Lower leg skin (tissue), 4 donors: Measurements from ENCODE around the gene RAB11A. TPM values are rescaled to one million over a fixed set of nuclear protein-coding genes. Genes with fewer than 3 reads are reported as not detected.
"Not testable (repeated sequence)": the region's sequence is repeated elsewhere in the genome, so short reads cannot be mapped to it uniquely, and the experiment has no call there.

Experiments used
- DNase-seq, 2 donors: peaks; one replicate each; pipeline ENCODE4 v3.0.0-alpha.2; 2019; ENCODE audit warnings: low spot score in 2 of 2
- H3K4me3 ChIP-seq: fragments of 200-600 bp; sonication (generic); 2 replicates; pipeline ENCODE4 v1.5.1; 2017; ENCODE audit warnings: mild to moderate bottlenecking, low read depth; ENCODE audit not compliant: poor library complexity, severe bottlenecking
- POLR2A ChIP-seq, 2 donors: fragments of 450-650 bp; IDR thresholded peaks; one replicate each; pipeline ENCODE4 v1.6.1; 2016 to 2017; ENCODE audit warnings: antibody characterized with exemption in 2 of 2, mild to moderate bottlenecking in 1 of 2, moderate library complexity in 1 of 2
- WGBS, 2 donors: methylation state at CpG; one replicate each; pipeline ENCODE4 v1.1.5; 2018; 5-methylcytosine and 5-hydroxymethylcytosine counted together
- intact Hi-C: fragments of 100-400 bp; cut with DNase I; formaldehyde crosslinking; loops from one replicate; pipeline ENCODE4 v1.15.0; 2023; ENCODE audit warnings: low total_unique reads
- total RNA-seq, 4 donors: library from RNA; depleted of rRNA; stranded (reverse); fragments of >200 nt; gene quantifications; one replicate each; pipeline ENCODE4 v1.1.0, GENCODE V29; 2016
- TF ChIP-seq, protein P1 (sequence below), 3 donors: fragments of 450-650 bp; IDR thresholded peaks; one replicate each; pipeline ENCODE4 v1.5.1; 2016; ENCODE audit warnings: antibody characterized with exemption in 3 of 3, mild to moderate bottlenecking in 3 of 3, moderate library complexity in 2 of 3

Gene RAB11A
- total RNA-seq, 4 donors from 2014 or later: 451 to 676 (median 466) TPM

DNA sequence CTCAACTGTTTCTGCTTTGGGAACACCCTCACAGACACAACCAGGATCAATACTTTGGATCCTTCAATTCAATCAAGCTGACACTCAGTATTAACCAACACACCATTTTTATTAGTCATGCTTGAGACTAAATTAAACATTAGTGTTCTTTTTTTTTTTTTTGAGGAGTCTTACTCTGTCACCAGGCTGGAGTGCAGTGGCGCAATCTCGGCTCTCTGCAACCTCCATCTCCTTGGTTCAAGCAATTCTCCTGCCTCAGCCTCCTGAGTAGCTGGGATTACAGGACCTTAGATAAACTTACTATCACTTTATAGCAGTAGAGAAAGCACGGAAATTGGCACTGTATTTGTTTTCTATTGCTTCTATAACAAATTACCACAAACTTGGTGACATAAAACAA lies 2.0 kb upstream of the RAB11A start:
- no peak overlapping the region for H3K4me3 ChIP-seq
- DNase-seq: no peak
- intact Hi-C loops: no loop called here
- WGBS, 2 donors: 89 to 95% methylated on average over 3 of the region's 3 CpGs
- TF ChIP-seq POLR2A (IDR thresholded peaks at IDR 0.05): no peak
- TF ChIP-seq, protein P1, sequence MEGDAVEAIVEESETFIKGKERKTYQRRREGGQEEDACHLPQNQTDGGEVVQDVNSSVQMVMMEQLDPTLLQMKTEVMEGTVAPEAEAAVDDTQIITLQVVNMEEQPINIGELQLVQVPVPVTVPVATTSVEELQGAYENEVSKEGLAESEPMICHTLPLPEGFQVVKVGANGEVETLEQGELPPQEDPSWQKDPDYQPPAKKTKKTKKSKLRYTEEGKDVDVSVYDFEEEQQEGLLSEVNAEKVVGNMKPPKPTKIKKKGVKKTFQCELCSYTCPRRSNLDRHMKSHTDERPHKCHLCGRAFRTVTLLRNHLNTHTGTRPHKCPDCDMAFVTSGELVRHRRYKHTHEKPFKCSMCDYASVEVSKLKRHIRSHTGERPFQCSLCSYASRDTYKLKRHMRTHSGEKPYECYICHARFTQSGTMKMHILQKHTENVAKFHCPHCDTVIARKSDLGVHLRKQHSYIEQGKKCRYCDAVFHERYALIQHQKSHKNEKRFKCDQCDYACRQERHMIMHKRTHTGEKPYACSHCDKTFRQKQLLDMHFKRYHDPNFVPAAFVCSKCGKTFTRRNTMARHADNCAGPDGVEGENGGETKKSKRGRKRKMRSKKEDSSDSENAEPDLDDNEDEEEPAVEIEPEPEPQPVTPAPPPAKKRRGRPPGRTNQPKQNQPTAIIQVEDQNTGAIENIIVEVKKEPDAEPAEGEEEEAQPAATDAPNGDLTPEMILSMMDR (IDR thresholded peaks at IDR 0.05): no peak

DNA sequence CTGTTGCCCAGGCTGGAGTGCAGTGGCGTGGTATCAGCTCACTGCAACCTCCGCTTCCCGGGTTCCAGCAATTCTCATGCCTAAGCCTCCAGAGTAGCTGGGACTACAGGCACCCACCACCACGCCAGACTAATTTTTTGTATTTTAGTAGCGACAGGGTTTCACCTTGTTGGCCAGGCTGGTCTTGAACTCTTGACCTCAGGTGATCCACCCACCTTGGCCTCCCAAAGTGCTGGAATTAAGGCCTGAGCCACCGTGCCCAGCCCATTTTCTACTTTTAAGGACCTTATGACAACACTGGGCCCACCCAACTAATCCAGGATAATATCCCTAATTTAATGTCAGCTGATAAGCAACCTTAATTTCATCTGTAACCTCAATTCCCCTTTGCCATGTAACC lies 1.4 kb upstream of the RAB11A start:
- DNase-seq: peak in 1 of 2 donors; percentile 63
- H3K4me3 ChIP-seq, intact Hi-C loops: not testable (repeated sequence)
- 95 to 96% methylated on average over 6 of the region's 6 CpGs for whole genome bisulfite sequencing, 2 donors

DNA sequence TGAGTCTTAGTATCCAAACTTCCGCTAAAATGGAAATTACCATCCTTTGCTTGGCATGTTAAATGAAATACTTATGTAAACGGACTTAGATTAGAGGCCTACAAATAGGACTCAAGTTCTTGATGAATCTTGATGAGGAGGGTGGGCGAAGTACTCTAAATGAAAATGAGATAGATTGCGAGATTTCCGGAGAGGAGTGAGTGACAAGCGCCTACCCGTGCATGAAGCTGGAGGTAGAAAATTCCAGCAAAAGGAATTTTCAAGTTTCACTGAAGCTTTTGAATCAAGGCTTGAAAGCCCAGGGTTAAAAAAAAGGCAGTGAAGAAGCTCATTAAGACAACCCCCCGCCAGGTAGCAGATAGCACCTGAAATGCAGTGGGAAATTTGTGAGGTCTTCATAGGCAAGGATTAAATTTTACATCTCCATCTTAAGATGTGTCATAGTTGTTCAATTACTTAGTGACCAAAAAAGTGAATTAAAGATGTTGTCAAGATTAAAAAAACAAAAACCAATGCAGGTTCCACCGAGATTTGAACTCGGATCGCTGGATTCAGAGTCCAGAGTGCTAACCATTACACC lies 655 bp upstream of the RAB11A start:
- TF ChIP-seq, protein P1 (IDR thresholded peaks at IDR 0.05): no peak
- TF ChIP-seq POLR2A (IDR thresholded peaks at IDR 0.05): no peak
- intact Hi-C loops: no loop called here
- no peak overlapping the region for H3K4me3 ChIP-seq
- 66 to 67% methylated on average over 11 of the region's 11 CpGs for WGBS, 2 donors
- no peak for DNase-seq

DNA sequence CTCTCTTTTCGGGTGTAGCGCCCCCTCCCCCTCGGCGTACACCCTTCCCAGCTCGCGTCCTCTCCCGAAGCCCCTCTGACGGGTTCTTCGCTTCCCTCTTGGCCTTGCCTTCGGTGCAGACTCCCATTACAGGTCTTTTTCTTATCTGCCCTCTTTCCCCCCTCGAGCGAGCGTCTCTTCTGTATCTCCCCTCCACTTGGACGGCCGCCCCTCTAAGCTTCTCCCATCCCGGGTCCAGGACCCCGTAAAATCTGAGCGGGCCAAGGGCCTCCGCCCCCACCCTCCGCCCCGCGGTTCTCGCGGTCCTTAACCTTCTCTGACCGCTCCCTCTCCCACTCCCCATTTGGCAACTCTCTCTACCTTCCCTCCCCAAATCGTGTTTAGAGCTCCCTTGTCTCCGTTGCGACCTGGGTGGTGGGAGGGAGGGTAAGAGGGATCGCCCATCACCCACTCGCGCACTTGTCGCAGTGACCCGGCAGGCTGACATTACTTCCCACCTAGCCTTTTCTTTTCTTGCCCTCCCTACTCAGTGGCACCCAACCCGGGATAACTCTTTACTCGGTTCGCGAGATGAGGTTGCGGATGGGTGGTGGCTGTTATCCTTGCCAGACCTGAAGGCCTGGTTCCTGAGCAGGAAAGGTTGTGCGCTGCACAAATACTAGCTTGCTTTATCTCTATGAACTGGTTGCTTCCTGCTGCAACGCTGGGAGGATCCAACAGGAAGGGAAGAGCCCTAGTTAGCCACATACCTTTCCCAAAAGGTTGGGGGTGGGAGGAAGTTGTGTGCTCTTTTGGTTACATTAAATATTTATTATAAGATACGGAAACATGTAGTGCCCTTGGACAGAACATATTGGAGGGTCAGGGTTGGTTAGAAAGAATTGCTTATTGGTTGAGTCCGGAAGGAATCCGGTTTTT lies 922 bp downstream of the RAB11A start:
- WGBS, 2 donors: 1% methylated on average over 43 of the region's 43 CpGs
- peak overlapping the region; percentile 86 for H3K4me3 ChIP-seq
- no peak for TF ChIP-seq POLR2A (IDR thresholded peaks at IDR 0.05)
- TF ChIP-seq, protein P1 (IDR thresholded peaks at IDR 0.05): no peak
- DNase-seq: peak; percentile 59 to 91
- intact Hi-C loops: no loop called here

DNA sequence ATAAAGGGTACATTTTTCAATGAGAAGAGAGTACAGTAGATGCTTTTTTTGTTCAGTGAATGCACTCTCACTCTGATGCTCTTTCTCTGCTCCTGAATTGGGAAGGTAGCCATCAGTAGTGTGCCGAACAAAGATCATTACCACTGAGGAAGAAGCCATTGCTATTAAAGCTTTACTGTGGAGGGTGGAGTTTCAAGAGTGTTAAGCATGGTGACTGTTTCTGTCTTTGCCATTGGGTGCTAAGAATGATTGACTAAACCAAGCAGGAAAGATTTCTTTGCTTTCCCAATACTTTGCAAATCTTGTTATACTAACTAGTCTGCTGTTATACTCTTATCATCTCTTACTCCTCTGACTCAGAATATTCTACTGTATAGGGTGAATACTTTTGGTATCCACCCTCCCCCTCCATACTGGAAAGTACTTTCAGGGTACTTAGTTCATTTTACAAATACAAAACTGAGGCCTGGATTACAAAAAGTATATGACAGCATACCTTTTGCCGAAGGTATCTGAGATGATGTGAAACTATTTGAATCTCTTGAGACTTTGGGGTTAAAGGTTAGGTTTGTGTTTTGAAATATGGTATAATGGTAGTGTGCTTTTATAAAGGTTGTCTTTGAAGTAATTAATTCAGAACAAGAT lies 1.7 kb downstream of the RAB11A start:
- no peak for DNase-seq
- H3K4me3 ChIP-seq: peak overlapping the region; percentile 86
- TF ChIP-seq, protein P1 (IDR thresholded peaks at IDR 0.05): no peak
- no peak for TF ChIP-seq POLR2A (IDR thresholded peaks at IDR 0.05)
- intact Hi-C loops: no loop called here
- WGBS, 2 donors: 27 to 28% methylated on average over 2 of the region's 2 CpGs

DNA sequence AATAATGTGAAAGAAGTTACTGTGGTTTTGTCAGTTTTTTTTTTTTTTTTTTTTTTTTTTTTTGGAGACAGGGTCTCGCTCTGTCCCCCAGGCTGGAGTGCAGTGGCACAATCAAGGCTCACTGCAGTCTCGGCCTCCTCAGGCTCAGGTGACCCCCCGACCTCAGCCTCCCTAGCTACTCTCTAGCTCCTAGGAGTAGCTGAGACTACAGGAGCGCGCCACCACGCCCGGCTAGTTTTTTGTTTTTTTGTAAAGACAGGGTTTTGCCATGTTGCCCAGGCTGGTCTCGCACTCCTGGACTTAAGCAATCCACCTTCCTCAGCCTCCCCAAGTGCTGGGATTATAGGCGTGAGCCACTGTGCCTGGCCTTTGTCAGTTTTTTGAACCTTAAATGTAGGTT lies 2.6 kb downstream of the RAB11A start:
- DNase-seq: peak in 1 of 2 donors; percentile 74
- intact Hi-C loops, H3K4me3 ChIP-seq: not testable (repeated sequence)
- WGBS, 2 donors: 89 to 95% methylated on average over 9 of the region's 9 CpGs

DNA sequence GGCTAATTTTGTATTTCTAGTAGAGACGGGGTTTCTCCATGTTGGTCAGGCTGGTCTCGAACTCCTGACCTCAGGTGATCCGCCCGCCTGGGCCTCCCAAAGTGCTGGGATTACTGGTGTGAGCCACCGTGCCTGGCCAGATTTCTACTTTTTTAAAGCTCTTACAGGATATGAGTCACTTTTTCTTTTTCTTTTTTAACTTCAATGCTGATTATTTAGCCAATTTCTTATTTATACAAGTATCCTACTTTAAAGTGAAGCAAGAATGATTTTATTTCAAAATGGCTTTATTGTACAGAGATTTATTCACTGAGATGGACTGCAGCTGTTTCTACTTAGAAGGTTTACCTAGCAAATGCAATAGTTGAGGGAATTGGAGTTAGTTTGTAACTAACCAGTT lies 3.3 kb downstream of the RAB11A start:
- H3K4me3 ChIP-seq, intact Hi-C loops, DNase-seq: not testable (repeated sequence)
- 81 to 83% methylated on average over 5 of the region's 5 CpGs for WGBS, 2 donors
